HG03064 (cell line): ENCODE measurements around the gene RETREG3.
"Not testable (repeated sequence)": the region's sequence is repeated elsewhere in the genome, so short reads cannot be mapped to it uniquely, and the experiment has no call there.

Experiments
- ATAC-seq: cut with Tn5 transposase; IDR thresholded peaks from one replicate; pipeline ENCODE4 v1.9.1; 2021; ENCODE audit warnings: low read depth; ENCODE audit not compliant: unreplicated experiment

The RETREG3 gene

DNA sequence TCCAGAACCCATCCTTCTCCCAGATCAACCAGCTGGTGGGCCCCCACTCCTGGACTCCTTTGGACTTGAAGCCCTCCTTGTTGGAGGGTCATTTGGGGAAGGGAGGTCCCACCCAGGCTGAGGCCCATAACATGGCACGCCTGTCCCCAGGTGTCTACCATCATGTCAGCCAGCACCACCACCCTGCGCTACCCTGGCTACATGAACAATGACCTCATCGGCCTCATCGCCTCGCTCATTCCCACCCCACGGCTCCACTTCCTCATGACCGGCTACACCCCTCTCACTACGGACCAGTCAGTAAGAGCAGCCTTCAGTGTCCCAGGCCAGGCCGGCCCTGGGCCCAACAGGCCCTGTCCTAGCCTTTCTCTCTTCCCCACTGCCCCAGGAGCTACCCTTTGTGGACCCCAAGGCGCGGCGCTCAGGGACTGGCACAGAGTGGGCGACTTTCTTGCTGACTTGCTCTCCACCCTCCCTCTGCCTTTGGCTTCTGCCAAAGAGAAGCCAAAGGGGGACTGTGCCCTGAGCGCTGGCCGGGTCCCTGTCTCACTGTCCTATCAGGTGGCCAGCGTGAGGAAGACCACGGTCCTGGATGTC lies 4.6 kb upstream of the RETREG3 start:
- ATAC-seq, result no peak

DNA sequence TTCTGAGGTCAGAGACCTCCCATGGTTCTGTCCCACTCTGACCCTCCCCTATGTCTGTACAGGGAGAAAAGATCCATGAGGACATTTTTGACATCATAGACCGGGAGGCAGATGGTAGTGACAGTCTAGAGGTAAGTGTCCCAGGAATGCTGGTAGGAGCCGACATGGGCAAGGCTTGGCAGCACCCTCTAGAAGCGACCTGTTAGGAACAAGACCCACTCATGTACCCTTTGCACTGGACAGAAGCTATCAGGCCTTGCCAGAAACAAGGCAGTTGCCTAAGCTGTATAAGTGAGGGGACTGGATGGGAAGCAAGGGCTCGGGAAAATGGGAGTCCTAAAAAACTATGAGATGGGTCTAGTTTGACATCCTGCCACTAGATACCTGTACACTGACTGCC lies 2.8 kb upstream of the RETREG3 start:
- no peak for ATAC-seq

DNA sequence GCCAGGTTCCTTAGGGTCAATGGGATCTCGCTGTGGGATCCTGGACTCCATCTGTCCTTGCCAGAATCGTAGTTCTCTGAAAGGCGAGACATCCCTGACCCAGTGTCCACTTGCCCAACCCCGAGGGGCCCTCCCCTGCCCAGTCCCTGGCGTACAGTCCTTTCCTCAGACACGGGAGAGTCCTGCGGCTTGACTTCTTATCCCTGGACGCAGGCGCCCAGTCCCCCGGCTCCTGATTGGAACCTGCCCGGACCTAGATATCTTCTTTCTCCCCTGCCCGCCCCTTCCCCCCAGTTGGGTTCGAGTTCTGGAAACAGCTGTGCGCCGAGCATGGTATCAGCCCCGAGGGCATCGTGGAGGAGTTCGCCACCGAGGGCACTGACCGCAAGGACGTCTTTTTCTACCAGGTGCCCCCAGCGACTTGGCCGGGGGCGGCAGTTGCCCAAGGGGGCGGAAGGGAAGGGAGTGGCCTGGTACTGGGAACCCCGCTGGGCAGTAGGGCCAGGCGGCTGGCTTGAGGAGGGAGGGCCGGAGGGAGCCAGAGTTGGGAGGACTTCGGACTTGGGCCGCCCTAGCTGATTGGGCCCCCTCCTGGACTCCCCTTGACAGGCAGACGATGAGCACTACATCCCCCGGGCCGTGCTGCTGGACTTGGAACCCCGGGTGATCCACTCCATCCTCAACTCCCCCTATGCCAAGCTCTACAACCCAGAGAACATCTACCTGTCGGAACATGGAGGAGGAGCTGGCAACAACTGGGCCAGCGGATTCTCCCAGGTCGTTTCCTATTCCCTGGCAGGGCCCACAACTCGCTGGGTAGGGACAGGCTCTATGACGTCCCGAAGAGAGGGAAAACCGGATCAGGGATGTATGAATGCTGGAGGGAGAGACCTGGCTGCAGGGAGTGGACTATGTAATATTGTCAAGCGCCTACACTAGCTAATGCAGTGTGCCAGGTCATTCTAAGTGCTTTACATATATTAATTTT lies 934 bp upstream of the RETREG3 start:
- not testable (repeated sequence) for ATAC-seq

DNA sequence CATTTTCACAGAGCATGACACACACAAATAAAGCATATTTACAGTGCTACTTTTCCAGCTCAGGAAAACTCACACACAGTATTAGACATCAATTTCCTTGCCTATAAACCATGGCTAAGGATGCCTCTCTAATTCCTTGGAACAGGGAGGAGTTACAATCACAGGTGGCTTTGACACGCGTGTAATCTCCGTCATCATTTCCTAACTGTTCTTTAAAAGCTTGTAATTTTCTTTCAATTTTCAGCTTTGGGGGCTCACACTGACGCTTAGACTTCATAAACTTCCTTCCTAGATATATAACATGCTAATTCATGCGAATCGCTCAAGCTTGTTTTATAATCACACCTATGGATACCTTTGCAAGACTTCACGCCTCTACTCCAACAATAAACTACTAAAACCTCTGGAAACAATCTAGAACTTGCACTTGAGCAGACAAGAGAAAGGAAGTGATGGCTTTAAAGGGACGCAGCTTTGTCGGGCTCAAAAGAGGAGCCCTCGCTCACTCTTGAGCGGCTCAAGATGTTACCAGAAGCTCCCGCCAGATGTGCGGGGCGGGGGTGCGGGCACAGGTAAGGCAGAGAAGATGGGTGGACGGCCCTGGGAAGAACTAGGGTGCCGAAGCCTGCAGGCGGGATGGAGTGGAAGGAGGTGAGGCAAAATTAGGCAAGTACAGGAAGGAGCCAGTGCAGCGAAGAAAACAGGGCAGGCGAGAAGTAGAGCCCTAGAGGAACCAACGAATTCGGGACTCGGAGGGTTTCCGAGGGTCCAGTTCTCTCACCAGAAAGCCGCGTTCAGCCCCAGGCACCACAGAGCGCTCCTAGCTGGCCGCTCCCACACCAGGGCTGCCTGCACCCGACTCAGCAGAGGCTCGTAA lies 631 bp downstream of the RETREG3 start:
- peak; percentile 33 for ATAC-seq

DNA sequence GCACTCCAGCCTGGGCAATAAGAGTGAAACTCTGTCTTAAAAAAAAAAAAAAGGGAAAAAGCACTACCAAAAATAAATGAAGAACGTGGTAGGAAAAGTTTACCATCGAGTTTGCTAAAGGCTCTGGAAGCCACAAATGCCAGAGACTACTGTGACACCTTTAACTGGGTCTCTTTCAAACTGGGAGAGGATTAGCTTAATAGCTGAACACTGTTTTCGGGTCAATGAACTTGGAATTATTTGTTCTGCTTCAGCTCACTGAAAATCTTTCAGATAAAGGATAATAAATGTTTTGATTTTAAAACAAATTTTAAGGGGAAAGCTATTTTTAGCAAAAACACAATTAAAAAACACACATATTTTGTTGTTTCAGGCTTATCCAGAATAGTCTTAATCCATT lies 1.4 kb downstream of the RETREG3 start:
- ATAC-seq, result no peak

DNA sequence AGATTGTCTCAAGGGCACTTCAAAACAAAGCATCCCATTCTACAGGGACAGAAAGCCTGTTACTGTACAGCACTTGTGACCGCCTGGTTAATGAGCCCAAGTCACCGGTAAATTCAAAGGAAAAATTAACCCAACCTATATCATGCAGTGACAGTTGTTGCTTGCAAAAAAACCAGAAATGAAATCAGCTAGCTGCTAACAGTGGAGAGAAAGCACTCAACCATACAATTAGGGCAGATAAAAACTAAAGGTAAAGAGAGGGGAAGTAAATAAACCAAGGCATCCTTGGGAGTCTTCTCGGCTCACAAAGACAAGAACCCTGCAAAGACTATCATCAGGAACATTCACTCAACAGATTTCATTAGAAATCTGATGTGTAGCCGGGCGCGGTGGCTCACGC lies 5.9 kb downstream of the RETREG3 start:
- no peak for ATAC-seq

DNA sequence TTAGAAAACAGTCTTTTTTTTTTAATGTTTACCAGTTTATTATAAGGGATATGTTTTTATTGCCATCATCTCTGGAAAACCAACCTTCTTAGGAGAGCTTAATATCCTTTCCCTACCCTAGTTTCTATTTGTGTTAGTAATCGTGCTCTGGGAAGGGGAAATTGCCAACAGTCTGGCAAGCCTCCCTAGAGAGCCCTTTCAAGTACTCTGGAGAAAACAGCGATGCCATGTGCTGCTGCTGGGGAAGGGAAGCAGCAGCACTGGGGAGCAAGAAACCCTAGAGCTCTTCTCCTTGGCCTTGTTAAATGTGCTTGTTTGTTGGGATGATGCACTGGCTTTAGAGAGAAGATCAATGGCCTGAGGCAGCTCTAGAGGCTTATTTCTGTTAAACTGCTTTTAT lies 10.3 kb downstream of the RETREG3 start:
- no peak for ATAC-seq

DNA sequence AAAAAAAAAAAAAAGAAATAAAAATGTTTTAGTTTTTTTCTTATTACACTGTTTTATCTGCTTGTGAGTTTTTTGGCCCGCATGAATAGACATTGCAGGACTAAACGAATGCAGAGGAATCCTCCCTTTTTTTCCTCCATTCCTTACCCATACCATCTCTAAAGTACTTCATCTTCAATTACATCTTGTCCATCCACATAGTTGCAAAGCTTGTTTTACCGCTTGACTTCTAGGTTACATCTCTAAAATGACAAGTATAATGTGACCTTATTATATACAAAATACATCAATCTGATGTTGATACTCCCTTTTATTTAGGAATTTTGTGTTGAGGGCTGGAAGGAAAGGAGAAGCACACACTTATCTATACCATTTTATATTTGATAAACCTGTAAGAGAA lies 12.8 kb downstream of the RETREG3 start:
- no peak for ATAC-seq

DNA sequence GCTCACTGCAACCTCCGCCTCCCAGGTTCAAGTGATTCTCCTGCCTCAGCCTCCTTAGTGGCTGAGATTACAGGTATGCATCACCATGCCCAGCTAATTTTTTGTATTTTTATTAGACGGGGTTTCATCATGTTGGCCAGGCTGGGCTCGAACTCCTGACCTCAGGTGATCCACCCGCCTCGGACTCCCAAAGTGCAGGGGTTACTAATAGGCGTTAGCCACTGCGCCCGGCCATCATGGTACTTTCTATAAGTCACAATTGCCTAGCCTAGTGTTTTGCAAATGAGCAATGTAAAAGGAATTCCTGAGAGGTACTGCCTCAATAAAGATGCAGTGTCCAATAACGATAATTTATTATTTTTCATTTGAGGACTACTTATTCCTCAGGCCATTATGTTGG lies 17.8 kb downstream of the RETREG3 start:
- ATAC-seq, result no peak

DNA sequence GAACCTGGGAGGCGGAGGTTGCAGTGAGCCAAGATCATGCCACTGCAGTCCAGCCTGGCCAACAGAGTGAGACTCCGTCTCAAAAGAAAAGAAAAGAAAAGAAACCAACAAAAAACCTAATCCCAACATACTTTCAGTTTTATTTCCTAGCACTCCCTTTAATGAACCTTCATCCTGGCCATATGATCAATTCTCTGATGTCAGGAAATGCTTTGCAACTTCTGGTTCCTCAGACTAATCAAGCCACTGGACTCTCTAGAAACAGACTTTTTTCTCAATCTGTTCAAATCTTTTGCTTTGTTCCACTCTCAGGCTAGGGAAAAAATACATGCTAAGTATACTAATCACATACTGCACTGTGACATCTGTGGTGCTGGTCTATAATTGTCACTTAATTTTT lies 18.3 kb downstream of the RETREG3 start:
- no peak for ATAC-seq

DNA sequence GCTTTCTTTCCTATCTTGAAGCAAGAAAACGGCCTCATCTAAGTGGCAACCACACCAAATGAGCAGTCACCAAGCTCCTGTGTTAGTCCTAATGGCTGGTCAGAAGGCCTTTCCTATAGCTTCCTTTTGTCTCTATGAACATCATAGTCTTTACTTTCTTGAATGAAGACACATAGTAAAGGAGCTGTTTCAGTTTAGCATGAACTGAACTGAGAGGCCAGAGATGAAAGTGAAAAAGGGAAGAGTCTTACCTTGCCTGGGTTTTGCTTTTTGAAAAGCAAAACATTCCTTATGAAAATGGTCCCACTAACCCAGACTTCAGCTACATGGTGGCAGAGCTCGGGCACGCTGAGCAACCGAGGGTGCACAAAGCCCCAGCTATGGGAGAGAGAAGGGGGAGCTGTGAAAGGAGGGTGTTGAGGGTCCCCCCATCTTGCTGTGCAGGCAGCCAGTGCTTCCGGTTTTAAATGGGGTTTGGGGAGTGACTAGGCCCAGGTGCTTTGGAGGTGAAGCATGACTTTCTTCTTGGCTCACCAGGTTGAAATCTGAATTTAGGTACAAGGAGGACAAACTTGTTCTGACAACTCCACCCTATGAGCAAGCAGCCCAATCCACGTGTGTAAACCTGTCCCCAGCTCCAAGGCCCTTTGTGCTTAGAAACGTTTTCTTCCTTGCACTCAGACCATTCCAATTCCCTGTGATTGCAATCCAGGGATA lies 22.5 kb downstream of the RETREG3 start:
- no peak for ATAC-seq

DNA sequence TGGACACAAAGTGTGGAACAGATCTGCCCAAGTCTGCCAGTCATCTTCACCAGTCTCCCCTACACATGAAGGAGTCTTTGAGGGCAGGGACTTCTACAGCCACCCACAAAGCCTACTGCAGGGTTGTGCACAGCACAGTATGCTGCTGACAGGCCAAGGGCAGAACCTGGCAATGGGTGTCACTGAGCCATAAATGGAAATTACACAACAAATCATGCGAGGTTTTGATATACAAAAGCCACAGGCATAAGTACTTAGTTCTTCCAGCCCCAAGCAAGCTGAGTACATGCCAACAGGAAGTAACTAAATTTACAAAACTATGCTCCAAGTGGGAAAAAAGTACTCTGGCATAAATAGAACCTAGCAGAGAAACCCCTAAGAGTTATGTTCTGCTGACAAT lies 23.8 kb downstream of the RETREG3 start:
- ATAC-seq, result no peak

DNA sequence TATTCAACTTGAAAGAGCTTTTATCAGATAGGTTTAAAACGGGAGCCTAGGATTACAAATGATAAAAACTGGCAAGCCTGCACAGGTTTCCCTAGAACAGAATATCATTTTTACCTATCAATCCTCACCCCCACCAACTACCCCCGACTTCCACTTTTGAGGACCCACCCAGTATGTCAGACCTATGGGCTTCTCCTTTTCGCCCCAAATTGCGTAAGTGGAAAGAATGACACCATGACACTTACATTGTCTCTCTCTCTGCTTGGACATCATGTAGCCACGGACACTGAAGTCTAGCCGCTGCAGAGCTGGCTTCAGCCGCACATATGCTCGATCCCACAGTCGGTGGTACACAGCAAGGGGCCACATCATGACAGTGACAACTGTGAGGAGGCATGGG lies 24.3 kb downstream of the RETREG3 start:
- ATAC-seq, result no peak

DNA sequence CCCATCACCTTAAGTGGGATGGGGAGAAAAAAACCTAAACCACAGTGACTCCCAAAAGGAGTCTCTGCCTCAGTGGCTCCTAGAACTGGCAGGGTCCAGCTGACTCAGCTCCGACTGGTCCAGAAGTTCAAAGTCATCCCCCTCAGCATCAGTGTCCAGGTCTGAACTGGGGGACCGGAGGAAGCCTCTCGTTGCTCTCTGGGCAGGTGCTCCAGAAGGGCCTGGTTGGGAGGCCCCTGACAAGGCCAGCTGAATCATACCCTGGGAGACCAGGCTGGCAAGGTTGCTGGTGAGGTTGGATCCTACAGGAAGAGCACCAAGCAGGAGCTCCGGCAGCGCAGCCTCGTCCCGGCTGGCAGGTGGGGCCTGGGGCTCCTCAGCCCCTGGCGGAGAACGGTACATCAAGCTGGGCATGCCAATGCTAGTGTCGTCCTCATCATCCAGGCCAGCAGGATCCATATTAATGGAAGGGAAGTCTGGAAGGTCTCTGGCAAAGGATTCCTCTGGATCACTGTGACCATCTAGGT lies 27.4 kb downstream of the RETREG3 start:
- ATAC-seq, result no peak

DNA sequence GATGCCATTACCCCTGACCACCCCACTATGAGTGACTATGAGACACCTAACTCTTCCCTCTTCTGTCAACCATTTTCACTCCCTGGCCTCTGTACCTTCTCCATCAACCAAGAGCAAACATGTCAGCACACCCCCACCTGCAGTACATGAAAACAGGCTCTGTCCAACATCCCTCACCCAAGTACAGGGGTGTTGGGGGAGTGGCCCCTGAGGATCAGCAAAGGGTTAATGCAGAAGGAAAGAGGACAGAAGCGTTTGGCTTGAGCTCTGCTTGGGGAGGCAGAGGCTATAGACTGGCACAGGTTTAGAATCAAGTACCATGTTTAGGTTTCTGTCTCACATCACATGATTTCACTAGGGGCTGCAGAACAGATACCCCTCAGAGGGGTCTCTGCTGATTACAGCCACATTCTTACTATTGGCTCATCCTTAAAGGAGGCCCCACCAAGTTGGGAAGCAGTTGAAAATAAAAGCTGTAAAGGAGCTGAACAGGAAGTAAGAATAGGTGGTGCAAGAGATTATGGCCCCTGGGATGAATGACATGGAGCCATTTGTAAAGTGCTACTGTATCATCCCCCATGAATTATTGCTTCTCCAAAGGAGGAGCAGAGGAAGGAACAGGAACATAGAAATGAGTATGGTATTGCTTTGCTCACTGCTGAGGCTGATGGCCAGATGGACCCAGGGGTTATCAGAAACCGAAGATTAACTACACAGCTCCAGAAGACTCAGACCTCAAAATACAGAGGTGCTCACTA lies 29.2 kb downstream of the RETREG3 start:
- ATAC-seq, result no peak

DNA sequence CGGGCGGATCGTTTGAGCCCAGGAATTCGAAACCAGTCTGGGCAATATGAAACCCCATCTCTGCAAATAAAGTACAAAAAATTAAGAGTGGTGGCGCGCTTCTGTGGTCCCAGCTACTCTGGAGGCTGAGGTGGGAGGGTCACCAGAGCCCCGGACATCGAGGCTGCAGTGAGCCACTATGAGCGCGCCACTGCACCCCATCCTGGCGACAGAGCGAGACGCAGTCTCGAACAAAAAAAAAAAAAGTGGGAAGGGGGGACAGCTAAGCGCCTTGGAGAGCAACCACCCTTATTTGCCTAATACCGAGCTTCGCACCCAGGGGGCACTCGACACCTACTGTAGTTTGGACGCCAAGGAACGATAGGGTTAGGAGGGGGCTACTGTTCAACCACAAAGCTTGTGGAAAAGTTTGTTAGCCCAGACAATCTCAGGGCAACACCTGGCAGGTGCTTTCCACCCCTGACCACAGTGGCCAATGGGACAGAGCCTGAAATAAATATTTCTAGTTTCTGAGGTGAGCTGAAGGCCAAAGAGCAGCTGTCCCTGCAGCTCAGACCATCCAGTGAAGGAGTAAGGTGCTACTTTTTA lies 30.8 kb downstream of the RETREG3 start:
- ATAC-seq, result peak; percentile 41

DNA sequence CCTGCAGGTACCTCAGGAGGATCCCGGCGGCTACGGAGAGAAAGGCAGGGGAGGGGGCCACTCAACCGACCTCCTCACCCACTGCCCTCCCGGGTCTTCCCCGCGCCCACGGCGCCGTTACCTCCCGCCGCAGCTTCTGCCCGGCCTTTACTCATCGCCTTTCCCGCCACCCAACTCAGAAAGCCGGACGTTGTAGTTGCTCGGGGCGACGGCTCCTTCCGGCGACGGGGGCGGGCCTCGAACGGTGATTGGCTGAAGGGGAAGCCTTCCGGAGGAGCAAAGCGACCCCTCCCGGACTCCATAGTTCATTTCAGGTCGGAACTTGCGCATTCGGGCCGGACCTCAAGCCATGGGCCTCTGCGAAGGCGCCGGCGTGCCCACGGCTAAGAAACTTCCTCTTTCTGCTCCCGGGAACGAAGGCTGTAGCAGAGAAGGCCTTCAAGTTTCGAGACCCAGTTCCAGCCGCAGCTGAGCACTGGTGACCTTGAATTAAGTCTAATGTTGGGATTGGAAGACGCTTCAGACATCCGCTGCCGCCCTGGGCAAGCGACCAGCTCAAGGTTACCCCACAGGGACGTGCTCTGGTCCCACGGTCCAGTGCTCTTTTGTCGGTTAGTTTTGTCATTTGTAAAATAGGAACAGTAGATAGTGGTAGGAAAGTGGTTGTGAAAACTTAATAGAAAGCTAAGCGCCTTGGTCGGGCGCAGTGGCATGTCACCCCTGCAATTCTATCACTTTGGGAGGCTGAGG lies 31.5 kb downstream of the RETREG3 start, which contains the start of gene PSMC3IP:
TSS of gene PSMC3IP (minus strand) at position 198 of the 750 bp plus-strand sequence. CDS start at position 155, 43 bp downstream.
- ATAC-seq, result peak; percentile 73

DNA sequence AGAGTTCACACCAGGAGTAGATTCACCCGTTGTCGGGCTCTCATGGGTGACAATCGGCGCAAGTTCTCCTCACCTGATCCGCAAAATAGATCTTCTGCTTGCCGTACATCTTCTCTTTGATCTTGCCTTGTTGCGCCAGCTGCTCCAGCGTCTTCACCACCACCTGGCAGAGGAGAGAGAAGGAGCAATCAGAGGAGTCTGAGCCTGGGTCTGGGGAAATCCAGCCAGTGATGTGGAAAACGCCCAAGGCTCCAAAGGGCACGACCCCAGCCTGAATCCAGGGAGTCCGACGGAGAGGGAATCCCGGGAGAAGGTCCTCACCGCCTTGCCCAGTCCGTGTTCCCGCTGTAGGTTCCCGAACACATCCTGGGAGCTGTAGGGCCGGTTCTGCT lies 32.0 kb downstream of the RETREG3 start:
- no peak for ATAC-seq
